ENCODE data around the gene ANGPTL4.
"Not testable (repeated sequence)": the region's sequence is repeated elsewhere in the genome, so short reads cannot be mapped to it uniquely, and the experiment has no call there.

Gene ANGPTL4

GRCh38 chr19:8391198-8392016, 27.5 kb downstream of the ANGPTL4 start:
- no peak for DNase-seq

GRCh38 chr19:8392017-8392591, 28.1 kb downstream of the ANGPTL4 start:
- no peak for DNase-seq

- DNase-seq: no peak
Observed at GRCh38 chr19:8393192-8393870, 29.4 kb downstream of the ANGPTL4 start.

- DNase-seq: no peak
Observed at GRCh38 chr19:8393871-8394250, 29.9 kb downstream of the ANGPTL4 start.

GRCh38 chr19:8395621-8396082, 31.7 kb downstream of the ANGPTL4 start:
- DNase-seq: no peak

- DNase-seq: no peak
Observed at GRCh38 chr19:8396185-8396562, 32.2 kb downstream of the ANGPTL4 start.

GRCh38 chr19:8396563-8397203, 32.7 kb downstream of the ANGPTL4 start:
- no peak for DNase-seq

- no peak for DNase-seq
Observed at GRCh38 chr19:8397271-8397670, 33.3 kb downstream of the ANGPTL4 start.

GRCh38 chr19:8397746-8398310, 33.9 kb downstream of the ANGPTL4 start:
- no peak for DNase-seq

GRCh38 chr19:8398311-8398771, 34.4 kb downstream of the ANGPTL4 start:
- no peak for DNase-seq

GRCh38 chr19:8399681-8400188, 35.8 kb downstream of the ANGPTL4 start:
- DNase-seq: no peak

GRCh38 chr19:8401981-8402411, 38.0 kb downstream of the ANGPTL4 start:
- no peak for DNase-seq

- DNase-seq: no peak
Observed at GRCh38 chr19:8403098-8403819, 39.3 kb downstream of the ANGPTL4 start.

GRCh38 chr19:8403820-8404109, 39.8 kb downstream of the ANGPTL4 start:
- no peak for DNase-seq

- DNase-seq: no peak
Observed at GRCh38 chr19:8404391-8405151, 40.6 kb downstream of the ANGPTL4 start.

- not testable (repeated sequence) for DNase-seq
Observed at GRCh38 chr19:8410718-8411117, 46.8 kb downstream of the ANGPTL4 start.

GRCh38 chr19:8412783-8413628, 49.1 kb downstream of the ANGPTL4 start, which contains the start of gene MARCHF2:
Gene MARCHF2 (plus strand): TSS chr19:8413305. CDS start chr19:8421841, 8,536 bp downstream.
- DNase-seq: peak; percentile 88

GRCh38 chr19:8413629-8413995, 49.7 kb downstream of the ANGPTL4 start:
- DNase-seq: no peak

- DNase-seq: no peak
Observed at GRCh38 chr19:8416796-8417195, 52.8 kb downstream of the ANGPTL4 start.
